CD4-positive, alpha-beta T cell treated with Interleukin-6 at 100 ng/mL for 8 hours (primary cell): ENCODE data around the gene TSPAN11.

Experiments
- DNase-seq: peaks from one replicate; pipeline ENCODE4 v3.0.0-alpha.2; 2020; ENCODE audit warnings: mixed read lengths, low spot score

TSPAN11 gene

DNA sequence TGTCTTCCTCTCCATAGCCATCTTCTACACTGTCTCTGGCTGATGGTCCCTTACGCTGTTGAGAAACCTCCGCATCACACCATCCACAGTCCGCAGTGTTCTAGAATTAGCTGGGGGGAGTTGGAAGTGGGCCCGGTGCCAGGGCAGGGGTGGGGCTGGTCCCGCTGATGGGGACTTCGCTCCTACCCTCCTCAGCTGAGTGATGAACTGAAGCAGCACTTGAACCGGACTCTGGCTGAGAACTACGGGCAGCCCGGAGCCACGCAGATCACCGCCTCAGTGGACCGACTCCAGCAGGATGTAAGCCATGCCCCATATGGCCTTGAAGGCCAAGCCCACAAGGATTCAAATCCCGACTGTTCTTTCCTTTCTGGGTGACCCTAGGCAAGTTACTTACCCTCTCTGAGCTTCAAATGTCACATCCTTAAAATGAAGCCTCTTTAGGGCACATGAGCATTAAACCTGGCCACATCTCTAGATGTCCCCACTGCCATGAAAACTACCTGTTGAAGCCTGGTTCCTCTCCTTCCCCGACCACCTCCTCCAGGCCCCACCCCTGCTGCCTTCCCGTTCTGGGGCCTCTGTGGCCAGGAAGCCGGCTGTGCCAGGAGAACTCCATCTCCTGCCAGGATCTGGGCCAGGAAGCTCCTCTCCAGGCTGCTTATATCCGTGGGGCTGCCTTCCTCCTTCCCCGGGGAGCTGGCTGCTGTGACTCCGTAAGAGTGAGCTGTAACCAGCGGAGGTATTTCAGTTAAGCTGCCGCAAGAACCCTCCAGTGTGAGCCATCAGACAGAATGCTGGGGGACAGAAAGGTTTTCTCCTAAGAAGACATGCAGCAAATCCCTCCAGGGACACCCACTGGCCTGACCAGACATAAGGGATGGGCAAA lies 53.1 kb downstream of the TSPAN11 start:
- no peak for DNase-seq

DNA sequence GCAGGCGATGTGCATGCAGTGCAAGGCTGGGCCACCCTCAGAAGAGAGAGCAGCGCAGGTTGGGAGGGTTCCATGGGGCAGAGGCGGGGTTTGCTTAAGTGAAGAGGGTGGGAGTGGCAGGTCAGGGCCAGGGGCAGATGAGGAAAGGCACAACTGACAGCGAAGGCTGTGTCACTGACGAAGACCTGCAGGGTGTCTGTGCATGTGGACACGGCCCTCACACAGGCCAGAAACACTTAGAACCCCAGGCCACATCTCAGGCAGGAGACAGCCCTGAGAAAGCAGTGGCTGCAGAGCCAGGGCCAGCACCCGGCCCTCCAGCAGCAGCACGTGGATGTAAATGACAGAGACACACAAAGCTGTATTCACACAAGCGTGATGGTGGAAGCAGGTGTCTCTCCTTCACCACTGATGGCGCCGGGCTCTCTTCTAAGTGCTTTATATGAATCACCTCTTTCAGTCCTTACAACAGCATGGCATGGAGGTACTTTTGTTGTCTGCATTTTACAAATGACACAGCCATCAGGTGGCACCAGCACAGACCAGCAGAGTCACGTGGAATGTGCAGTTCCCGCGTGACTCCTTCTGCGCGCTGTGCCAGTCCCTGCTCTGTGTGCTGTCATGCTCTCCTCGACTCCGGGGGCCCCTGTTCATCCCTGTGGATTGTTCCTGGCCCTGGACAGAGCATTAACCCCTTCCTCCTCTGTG lies 54.6 kb downstream of the TSPAN11 start:
- DNase-seq, result no peak

DNA sequence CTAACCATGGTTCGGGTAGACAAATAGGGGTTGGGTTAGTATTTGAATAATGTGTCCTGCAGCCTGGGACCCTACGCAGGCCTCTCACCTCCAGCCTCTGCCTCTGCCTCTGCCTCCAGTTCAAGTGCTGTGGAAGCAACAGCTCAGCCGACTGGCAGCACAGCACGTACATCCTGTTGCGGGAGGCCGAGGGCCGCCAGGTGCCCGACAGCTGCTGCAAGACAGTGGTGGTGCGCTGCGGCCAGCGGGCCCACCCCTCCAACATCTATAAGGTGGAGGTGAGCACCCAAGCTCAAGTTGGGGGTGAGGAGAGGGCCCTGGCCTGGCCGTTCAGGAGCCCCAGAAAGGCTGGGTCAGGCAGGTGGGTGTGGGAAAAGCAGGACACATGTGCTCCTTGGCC lies 55.9 kb downstream of the TSPAN11 start:
- no peak for DNase-seq

DNA sequence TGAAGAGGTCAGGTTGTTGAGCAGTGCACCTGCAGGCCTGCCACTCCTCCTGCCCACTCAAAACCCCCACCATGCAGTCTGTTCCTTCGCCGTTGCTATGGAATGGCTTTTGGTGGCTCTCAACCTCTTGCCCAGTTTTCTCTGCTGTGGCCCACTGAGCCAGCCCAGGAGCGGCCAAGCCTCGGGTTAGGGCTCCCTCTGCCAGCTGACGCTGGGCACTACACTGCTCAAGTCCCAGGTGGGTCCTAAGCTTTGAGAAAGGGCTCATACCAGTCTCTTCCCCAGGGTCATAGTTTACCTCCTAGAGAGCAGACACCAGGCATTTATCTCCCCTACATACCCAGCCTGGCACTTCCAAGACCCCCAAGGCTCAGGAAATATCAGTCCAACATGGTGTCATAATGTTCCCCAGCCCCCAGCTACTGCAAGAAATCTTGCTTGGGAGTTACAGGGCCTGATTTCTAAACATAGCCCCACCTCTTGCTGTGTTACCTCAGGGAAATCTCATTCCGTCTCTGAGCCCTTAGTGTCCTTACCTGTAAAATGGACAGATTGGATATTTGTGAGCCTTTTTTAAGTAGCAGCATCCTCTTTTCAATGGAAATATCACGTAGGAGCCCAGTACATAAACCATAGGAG lies 59.4 kb downstream of the TSPAN11 start:
- DNase-seq, result no peak

DNA sequence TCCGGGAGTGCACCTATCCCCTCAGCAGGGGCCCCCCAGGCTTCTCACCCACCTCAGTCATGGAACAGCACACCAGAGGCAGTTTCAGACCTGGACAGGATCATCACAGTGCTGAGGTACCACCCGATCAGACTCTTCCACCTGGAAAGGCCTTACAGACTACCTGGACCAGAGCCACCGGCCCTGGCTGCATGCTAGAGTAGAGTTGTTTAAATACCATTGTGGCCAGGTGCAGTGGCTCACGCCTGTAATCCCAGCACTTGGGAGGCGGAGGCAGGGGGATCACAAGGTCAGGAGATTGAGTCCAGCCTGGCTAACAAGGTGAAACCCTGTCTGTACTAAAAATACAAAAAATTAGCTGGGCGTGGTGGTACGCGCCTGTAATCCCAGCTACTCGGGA lies 61.5 kb downstream of the TSPAN11 start:
- no peak for DNase-seq

DNA sequence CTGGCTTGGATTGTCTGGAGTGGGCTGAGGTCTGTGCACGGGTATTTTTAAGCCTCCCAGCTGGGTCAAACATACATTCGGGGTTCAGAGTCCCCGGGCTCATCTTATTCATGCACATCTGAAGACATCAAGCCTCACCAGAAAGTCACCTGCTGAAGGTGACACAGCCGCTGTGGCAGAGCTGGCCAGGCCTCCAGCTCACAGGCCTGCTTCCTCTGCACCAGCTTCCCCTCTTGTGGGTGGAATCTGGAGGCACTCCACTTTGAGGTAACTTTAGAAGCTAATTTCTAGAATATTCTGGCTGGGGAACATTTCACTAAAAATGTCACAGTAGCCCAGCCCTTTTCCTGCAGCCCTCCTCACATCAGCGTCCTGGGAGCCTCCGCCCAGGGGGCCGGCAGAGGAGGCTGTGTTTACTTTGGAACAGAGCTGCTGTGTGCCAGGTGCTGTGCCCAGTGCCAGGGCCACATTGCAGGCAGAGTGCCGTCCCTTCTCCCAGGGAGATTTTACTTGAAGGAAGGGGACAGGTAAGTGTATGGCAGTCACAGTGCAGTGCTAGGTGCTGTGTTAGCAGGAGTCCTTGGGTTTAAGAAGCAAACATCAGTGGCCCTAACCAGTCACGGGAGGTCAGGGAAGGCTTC lies 62.2 kb downstream of the TSPAN11 start:
- no peak for DNase-seq

DNA sequence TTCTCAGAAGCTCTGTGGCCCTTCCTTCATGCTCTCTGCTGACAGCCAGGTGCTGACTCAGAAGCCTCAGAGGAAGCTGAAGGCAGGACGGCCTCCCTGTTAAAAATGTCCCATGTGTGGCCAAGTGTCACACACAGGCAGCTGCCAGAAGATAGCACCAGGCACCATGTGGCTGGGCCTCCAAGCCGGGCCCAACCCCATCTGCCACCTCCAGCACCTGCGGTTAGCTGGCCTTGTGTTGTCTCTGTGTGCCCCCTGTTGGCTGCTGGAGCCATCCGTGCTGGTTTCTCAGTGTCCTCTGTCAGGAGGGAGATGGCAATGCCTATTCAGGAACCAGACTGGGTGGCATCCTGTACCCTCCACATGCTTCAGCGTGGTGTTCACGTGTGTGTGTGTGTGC lies 63.2 kb downstream of the TSPAN11 start:
- no peak for DNase-seq

DNA sequence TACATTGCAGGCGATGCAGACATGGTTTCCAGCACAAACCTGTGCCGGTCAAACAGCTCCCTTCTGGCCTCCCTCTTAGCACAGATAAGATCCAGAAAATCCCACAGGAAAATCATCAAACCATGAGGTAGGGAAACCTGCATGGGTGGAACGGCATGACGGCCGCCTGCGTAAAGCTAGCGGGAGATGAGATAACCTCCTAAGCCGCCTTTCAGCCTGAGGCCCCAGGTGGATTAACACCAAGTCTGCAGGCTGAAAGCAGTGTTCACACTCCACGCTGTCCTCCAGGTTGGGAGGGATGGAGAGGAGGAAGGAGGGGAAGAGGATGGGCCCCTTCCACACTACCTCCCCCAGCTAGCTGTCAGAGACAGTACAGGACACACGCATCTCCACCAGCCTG lies 63.8 kb downstream of the TSPAN11 start:
- no peak for DNase-seq

DNA sequence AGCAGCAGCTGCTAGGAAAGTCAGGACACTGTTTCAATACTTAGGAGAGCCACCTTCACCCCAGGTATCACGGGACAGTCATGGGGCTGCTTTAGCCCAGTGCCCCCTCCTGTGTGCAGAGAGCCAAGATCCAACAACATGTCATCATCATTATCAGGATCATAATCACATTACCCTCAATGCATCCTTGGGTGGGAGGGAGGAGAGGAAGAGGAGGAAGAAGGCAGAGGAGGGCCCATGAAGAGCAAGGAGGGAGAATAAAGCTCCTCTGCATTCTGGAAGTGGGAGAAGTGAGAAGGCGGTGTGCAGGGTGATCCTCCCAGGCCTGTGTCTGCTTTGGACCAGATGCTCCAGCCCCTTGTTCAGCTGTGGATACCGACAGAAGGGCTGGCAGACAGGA lies 64.2 kb downstream of the TSPAN11 start:
- DNase-seq, result no peak

DNA sequence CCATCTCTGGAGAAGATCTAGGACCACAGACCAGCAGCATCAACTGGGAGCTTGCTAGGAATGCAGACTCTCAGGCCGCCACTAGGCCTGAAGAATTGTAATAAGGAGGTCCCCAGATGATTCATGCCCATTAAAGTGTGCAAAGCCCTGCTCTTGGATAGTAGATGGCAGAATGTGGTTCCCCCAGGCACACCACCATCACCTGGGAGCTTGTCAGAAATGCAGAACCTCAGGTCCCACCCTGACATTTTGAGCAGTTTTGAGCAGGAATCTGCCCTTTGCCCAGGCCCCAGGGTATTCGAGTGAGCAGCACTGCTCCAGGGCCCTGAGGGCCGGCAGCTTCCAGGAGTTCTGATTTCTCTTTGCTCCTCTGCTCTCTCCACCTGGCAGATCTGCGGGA lies 64.9 kb downstream of the TSPAN11 start:
- no peak for DNase-seq

DNA sequence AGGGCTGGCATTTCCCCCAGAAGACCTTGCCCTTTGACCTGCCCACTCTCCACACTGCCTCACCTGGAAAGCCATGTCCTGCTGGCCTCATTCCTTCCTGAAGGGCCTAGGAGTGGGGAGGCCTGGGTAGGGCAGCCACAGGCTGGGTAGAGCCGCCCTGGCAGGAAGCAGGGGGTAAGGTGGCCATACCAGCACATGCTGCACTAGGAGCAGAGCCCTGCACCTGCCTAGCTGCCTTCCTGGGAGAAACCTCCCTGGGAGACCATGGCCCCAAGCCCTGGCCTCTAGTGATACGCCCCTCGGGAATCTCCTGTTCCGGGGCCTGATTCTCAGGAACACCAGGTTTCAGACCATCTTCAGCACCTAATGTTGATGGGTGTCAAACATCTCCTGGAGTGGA lies 65.8 kb downstream of the TSPAN11 start:
- no peak for DNase-seq

DNA sequence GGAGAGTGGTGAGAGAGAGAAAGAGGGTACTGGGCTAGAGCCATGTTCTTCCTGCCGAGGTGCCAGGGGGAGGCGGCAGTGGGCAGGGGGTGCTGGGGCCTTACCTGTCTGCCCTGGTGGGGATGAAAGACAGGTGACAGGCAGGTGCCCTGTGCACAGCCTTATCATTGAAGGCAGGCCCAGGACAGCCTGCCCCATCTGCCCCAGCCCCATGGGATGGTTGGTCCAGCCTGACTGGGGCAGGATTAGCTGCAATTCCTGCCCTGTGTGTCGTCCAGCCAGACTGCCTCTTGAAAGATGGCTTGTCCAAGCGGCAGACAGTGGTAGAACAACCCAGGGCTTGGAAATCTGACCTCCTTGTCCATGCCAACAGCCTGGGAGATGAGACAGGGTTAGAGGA lies 67.2 kb downstream of the TSPAN11 start:
- no peak for DNase-seq

DNA sequence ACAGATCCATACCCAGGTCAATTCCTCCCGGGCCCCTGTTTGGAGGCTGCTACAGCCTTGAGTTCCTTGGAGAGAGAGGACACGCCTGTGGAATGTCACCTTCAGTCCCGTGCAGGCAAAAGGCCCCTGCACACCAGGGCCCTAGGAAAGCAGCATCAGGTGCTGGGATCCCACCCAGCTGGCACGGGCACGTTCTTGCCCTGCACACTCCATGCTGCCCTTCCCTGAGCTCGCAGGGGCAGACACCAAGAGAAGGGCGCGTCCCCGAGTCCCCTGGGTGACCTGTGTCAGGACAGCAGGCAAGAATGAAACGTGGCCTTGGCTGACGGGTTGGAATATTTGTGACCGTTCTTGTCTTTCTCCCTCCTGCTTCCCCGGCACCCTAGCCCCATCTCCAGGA lies 67.7 kb downstream of the TSPAN11 start:
- DNase-seq, result no peak

DNA sequence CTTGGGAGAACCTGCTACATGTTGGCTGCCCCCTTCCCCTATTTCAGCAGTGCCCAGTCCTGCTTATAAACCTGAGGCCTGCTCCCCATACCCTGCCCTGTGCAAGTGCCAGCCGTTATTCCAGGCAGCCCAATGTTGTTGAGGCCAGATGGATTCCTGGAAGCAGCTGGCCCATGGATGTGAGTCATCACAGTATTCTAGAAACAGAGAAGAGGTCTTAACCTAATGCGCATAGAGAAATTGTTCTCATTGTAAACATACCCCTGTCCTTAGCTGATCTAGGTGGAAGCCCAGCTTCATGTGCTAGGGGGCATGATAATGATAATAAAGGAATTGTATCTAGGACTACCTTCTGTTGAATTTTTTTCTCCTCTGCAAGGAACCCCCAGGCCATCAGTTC lies 69.7 kb downstream of the TSPAN11 start:
- DNase-seq, result no peak

DNA sequence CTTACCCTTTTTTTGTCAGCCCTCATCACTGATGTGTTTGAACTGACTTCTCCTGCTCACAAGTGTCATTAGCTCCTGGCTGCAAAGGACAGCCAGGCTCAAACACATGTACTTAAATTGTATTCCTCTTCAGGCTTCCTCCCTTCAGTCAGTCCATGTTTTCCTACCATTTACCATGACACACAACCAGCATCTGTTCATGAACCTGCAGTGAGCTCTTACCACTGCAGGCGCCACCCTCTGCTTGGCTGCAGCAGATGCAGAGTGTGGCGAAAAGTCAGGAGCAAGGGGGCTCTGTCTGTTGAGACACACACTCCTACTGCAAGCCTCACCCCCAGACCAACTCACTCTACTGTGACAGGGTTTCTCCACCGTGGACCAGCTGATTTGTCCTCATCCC lies 70.2 kb downstream of the TSPAN11 start:
- DNase-seq, result no peak

DNA sequence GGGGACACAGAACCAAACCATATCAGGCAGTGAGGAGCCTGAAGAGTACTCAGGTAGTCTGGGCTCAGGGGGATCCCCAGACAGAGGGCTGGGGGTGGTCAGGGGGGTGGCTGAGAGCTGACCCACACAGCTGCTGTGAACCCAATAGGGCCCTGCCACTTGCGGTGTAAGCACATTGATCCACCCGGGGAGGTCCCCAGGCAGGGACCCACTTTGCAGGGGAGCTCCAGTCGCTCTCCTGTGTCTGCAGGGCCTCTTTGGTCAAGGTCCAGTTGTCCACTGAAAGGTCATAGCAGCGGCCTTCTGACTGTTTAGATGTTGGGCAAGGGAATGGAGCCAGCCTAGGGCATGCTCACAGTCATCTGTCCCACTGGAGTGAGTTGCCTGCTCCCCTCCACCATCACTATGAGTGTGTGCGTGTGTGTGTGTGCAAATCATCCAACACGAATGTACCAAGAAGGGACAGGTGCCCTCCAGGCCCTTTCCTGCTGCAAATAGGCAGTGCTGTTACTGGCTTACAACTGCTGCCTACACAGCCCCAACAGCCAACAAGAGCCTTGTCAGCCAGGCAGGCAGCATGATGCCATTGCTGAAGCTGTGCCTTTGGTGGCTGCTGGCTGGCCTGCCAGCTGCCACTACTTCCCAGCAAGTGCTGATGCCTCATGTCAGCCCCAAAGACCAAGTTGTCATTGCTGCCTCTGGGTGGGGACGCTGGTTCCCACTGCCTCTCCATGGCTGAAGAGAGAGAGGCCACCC lies 71.3 kb downstream of the TSPAN11 start:
- no peak for DNase-seq

DNA sequence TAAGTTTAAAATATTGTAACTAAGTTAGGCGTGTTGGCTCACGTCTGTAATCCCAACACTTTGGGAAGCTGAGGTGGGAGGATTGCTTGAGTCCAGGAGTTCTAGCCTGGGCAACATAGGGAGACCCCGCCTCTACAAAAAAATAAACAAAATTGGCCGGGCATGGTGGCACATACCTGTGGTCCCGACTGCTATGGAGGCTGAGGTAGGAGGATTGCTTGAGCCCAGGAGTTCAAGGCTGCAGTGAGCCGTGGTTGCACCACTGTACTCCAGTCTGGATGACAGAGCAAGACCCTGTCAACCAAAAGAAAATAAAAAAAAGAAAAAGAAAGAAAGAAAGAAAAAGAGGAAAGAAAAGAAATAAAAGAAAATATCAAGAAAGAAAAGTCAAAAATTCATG lies 72.5 kb downstream of the TSPAN11 start:
- DNase-seq, result no peak

DNA sequence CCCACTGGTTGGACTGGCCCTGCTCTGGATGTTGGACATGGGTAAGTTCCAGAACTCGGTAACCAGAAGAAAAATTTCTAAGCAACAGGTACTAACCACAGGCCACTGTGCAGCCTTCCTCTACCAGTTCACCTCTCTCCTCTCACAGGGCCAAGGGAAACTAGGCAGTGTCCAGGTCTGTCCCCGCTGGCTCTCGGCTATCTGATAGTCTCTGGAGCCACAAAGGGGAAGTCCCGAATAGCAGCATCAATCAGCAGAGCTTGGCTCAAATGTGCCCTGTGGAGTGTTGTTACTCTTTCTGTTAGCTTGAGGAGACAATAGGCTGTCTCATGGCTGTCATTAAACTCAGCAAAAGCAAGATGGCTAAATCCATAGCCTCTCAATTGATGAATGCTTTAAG lies 73.2 kb downstream of the TSPAN11 start:
- no peak for DNase-seq

DNA sequence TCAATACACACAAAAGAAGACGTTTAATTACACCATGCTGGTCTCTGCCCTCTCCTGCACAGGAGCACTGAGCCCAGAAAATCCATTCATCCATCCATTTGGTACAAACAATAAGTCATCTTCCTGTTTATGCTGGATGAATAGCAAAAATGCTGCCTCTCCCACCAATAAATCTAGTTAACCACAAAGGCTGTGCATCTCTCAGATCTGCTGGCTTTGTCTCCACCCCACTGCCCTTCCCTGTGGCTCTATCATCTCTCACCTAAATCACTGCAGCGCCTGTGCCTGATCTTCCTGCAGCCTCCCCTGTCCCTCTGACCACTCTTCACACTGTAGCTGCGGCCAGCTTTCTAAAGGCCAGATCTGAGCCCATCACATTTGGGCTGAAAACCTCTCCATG lies 74.2 kb downstream of the TSPAN11 start:
- no peak for DNase-seq

DNA sequence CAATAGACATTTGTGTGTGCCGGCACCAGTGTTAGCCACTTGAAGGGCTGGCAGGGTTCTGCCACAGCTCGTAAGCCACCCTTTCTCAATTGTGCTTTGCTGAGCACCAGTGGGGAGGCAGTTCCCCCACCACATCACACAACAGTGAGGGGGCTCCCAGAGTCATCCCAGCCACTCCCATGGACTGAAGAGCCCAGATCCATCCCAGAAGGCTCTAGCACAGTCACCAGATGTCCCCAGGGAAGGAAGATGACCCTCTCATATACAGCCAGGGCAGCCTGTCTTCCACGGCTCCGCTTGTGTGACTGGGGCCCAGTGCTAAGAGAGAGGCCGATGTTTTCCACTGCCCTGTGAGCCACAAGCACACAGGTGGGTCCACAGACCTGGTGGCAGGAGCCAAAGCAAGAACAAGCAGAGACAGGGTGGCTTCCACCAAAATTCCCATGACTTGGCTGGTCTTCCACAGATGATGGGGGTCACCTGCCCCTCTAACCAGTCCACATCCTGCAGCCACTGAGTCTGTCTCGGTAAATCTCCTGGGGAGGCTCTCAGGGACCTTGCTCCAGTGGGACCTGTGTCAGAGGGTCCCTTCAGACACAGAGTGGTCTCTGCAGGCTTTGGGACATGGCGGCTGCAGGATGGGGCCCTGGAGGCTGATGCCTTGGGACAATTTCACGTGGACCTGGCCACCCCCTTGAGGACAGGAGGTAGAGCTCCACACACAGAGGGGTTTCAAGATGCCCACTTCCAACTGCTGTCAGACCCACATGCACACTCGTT lies 75.2 kb downstream of the TSPAN11 start:
- DNase-seq, result no peak

DNA sequence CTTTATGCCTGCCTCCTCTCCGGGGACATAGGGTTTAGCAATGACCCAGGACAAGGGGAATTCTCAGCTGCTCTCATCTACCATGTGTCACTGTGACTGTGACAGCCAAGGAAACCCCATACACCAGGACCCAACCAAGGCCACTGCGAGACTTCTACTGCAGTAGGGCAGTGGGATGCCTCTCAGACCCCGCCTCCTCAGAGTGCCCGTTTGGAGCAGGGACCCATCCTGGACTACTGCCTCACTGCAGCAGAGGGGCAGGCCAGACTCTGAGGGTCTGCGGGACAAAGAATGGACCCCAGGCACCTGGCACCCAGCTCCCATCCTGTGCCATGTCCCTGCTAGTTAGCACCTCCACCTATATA lies 75.8 kb downstream of the TSPAN11 start:
- DNase-seq, result no peak
